Prostate gland (tissue), 2 donors: ENCODE data around the gene SMIM23. TPM values are rescaled to one million over a fixed set of nuclear protein-coding genes. Genes with fewer than 3 reads are reported as not detected.

Experiments
- DNase-seq: peaks from one replicate; pipeline ENCODE4 v3.0.0-alpha.2; 2019; ENCODE audit warnings: low spot score
- H3K27ac ChIP-seq, 2 donors: fragments of 200-600 bp; sonication (generic); 2 replicates each; pipeline ENCODE4 v1.5.1; 2017 to 2019
- H3K27me3 ChIP-seq: fragments of 200-600 bp; sonication (generic); replicated peaks from 2 replicates; pipeline ENCODE4 v1.5.1; 2019; ENCODE audit not compliant: insufficient read depth
- H3K36me3 ChIP-seq, 2 donors: fragments of 200-600 bp; sonication (generic); 1 replicate in 1 of 2; 2 replicates in 1 of 2; pipeline versions ENCODE4 v1.5.1 to v1.8.1; 2017 to 2019
- H3K4me1 ChIP-seq: fragments of 200-600 bp; sonication (generic); replicated peaks from 2 replicates; pipeline ENCODE4 v1.5.1; 2019
- H3K4me3 ChIP-seq, 2 donors: fragments of 200-600 bp; sonication (generic); 2 replicates each; pipeline ENCODE4 v1.5.1; 2017 to 2019
- H3K9me3 ChIP-seq: fragments of 200-600 bp; sonication (generic); 2 replicates; pipeline ENCODE4 v1.5.1; 2017
- CTCF ChIP-seq, 4 experiments: fragments of 200-600 bp in 2 of 4; fragments of 450-650 bp in 2 of 4; sonication (generic) in 2 of 4; IDR thresholded peaks; 1 replicate in 3 of 4; 2 replicates in 1 of 4; pipeline ENCODE4 v1.5.1; 2016 to 2019; ENCODE audit warnings: antibody characterized with exemption in 4 of 4, mild to moderate bottlenecking in 2 of 4, moderate library complexity in 2 of 4
- POLR2A ChIP-seq: fragments of 450-650 bp; IDR thresholded peaks from one replicate; pipeline ENCODE4 v1.6.1; 2016; ENCODE audit warnings: antibody characterized with exemption, mild to moderate bottlenecking
- POLR2AphosphoS5 ChIP-seq: sonication (generic); formaldehyde crosslinking; IDR thresholded peaks from one replicate; pipeline ENCODE4 v1.6.1; 2017; ENCODE audit warnings: antibody characterized with exemption
- WGBS: methylation state at CpG from one replicate; pipeline ENCODE4 v1.1.5; 2018; 5-methylcytosine and 5-hydroxymethylcytosine counted together
- intact Hi-C: fragments of 100-400 bp; cut with DNase I; formaldehyde crosslinking; loops from one replicate; pipeline ENCODE4 v1.14.2; 2022
- total RNA-seq, 2 donors: library from RNA; depleted of rRNA; stranded (reverse); fragments of >200 nt; gene quantifications; one replicate each; pipeline ENCODE4 v1.1.0, GENCODE V29; 2016

The SMIM23 gene
- total RNA-seq, 2 donors from 2014 or later, result not detected

- Histone ChIP-seq H3K27ac (no peak overlapping the region), H3K36me3 (no peaks in the 10 kb centered on the region), H3K4me3 (no peak overlapping the region), H3K4me1 (no peaks in the 10 kb centered on the region), H3K27me3 (no peaks in the 10 kb centered on the region), H3K9me3 (no peaks in the 10 kb centered on the region)
- DNase-seq, result no peak
- TF ChIP-seq POLR2AphosphoS5 (no peak), POLR2A (no peak), CTCF (IDR thresholded peaks at IDR 0.05) (no peak)
- 82% methylated on average over 1 of the region's 1 CpG for WGBS
- intact Hi-C loops, result no loop called here
Measured at GRCh38 chr5:171789353-171789752, 3.7 kb downstream of the SMIM23 start.

DNA sequence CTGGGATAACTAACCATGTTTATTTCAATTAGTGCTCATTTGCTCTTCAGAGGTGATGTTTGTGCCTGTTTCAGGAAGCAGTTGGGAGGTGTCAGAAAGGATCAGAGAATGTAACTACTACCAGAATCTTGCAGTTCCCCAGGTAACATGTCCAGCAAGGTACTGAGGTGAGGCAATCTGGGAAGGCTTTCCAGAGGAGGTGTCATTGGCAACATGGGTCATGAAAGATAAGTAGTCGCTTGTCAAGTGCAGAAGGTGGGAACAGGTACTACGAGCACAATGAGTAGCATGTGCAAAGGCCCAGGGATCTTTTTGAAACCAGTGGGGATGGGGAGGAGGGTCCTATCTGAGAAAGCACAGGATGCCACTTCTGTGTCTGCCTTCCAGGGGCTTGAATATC is 4.8 kb downstream of the SMIM23 start:
- TF ChIP-seq CTCF (IDR thresholded peaks at IDR 0.05) (no peak), POLR2A (no peak), POLR2AphosphoS5 (no peak)
- Histone ChIP-seq H3K4me3 (no peak overlapping the region), H3K27me3 (no peaks in the 10 kb centered on the region), H3K4me1 (no peaks in the 10 kb centered on the region), H3K27ac (no peak overlapping the region), H3K36me3 (no peaks in the 10 kb centered on the region), H3K9me3 (no peaks in the 10 kb centered on the region)
- intact Hi-C loops, result no loop called here
- 95% methylated on average over 2 of the region's 2 CpGs for WGBS
- DNase-seq, result no peak

GRCh38 chr5:171794470-171794960 is 8.9 kb downstream of the SMIM23 start:
- no peak overlapping the region for H3K27ac ChIP-seq
- no peaks in the 10 kb centered on the region for H3K9me3 ChIP-seq
- intact Hi-C loops, result no loop called here
- no peaks in the 10 kb centered on the region for H3K27me3 ChIP-seq
- no peak overlapping the region for H3K4me3 ChIP-seq
- TF ChIP-seq POLR2AphosphoS5 (no peak), CTCF (IDR thresholded peaks at IDR 0.05) (no peak), POLR2A (no peak)
- no peak for DNase-seq
- 59% methylated on average over 2 of the region's 2 CpGs for WGBS
- H3K4me1 ChIP-seq, result no peaks in the 10 kb centered on the region
- no peaks in the 10 kb centered on the region for H3K36me3 ChIP-seq

GRCh38 chr5:171795381-171795780 is 9.8 kb downstream of the SMIM23 start:
- no peaks in the 10 kb centered on the region for H3K36me3 ChIP-seq
- no peaks in the 10 kb centered on the region for H3K9me3 ChIP-seq
- no peaks in the 10 kb centered on the region for H3K4me1 ChIP-seq
- no peak overlapping the region for H3K27ac ChIP-seq
- intact Hi-C loops, result no loop called here
- no peak overlapping the region for H3K4me3 ChIP-seq
- TF ChIP-seq POLR2AphosphoS5, result peak; percentile 42
- TF ChIP-seq CTCF (IDR thresholded peaks at IDR 0.05), result no peak
- no peak for TF ChIP-seq POLR2A
- peak; percentile 76 for DNase-seq
- WGBS, result 38% methylated on average over 2 of the region's 2 CpGs
- no peaks in the 10 kb centered on the region for H3K27me3 ChIP-seq

GRCh38 chr5:171796436-171796835 is 10.8 kb downstream of the SMIM23 start:
- TF ChIP-seq POLR2AphosphoS5 (no peak), CTCF (IDR thresholded peaks at IDR 0.05) (no peak), POLR2A (no peak)
- WGBS, result 47% methylated on average over 8 of the region's 8 CpGs
- Histone ChIP-seq H3K27ac (no peak overlapping the region), H3K9me3 (no peaks in the 10 kb centered on the region), H3K36me3 (no peaks in the 10 kb centered on the region), H3K4me3 (no peak overlapping the region), H3K4me1 (no peaks in the 10 kb centered on the region), H3K27me3 (no peaks in the 10 kb centered on the region)
- intact Hi-C loops, result no loop called here
- no peak for DNase-seq
